Activated T-cell treated with anti-CD3 and anti-CD28 coated beads, Interleukin-2, amount 50 U/mL, for 72 hours (primary cell): ENCODE results near the gene GNAI2. TPM values are rescaled to one million over a fixed set of nuclear protein-coding genes. Genes with fewer than 3 reads are reported as not detected.
"Not testable (repeated sequence)": the region's sequence is repeated elsewhere in the genome, so short reads cannot be mapped to it uniquely, and the experiment has no call there.

Experiments used
- ATAC-seq, 2 donors: fragments of 150-1000 bp; cut with Tn5 transposase; replicated peaks in 1 of 2; 2 replicates each; pipeline ENCODE4 v1.10.0; 2021; ENCODE audit warnings: moderate library complexity in 2 of 2, mild to moderate bottlenecking in 1 of 2
- DNase-seq, 2 donors: peaks; one replicate each; pipeline ENCODE4 v3.0.0; 2021 to 2022; ENCODE audit warnings: mixed read lengths in 1 of 2
- H3K27ac Mint-ChIP-seq: one replicate; pipeline ENCODE4 v1.8.0; 2022; ENCODE audit warnings: mild to moderate bottlenecking, moderate library complexity, mixed read lengths
- H3K27me3 Mint-ChIP-seq: one replicate; pipeline ENCODE4 v1.8.0; 2022; ENCODE audit warnings: low read depth, mixed read lengths
- H3K36me3 Mint-ChIP-seq, 2 donors: one replicate each; pipeline ENCODE4 v1.8.0; 2022; ENCODE audit warnings: mixed read lengths in 2 of 2, mild to moderate bottlenecking in 1 of 2; ENCODE audit not compliant: insufficient read depth in 2 of 2
- H3K4me1 Mint-ChIP-seq: one replicate; pipeline ENCODE4 v1.8.0; 2022; ENCODE audit warnings: low read depth, mixed read lengths
- H3K4me3 Mint-ChIP-seq, 2 donors: one replicate each; pipeline ENCODE4 v1.8.0; 2022; ENCODE audit warnings: mild to moderate bottlenecking in 2 of 2, mixed read lengths in 2 of 2, moderate library complexity in 2 of 2
- H3K9me3 Mint-ChIP-seq, 2 donors: one replicate each; pipeline ENCODE4 v1.8.0; 2022; ENCODE audit warnings: mixed read lengths in 2 of 2
- total RNA-seq, 2 donors: library from RNA; stranded (reverse); gene quantifications; one replicate each; pipeline ENCODE4 v1.2.3, GENCODE V29; 2022

Gene GNAI2
- total RNA-seq, 2 donors from 2014 or later: 263 to 272 TPM

DNA sequence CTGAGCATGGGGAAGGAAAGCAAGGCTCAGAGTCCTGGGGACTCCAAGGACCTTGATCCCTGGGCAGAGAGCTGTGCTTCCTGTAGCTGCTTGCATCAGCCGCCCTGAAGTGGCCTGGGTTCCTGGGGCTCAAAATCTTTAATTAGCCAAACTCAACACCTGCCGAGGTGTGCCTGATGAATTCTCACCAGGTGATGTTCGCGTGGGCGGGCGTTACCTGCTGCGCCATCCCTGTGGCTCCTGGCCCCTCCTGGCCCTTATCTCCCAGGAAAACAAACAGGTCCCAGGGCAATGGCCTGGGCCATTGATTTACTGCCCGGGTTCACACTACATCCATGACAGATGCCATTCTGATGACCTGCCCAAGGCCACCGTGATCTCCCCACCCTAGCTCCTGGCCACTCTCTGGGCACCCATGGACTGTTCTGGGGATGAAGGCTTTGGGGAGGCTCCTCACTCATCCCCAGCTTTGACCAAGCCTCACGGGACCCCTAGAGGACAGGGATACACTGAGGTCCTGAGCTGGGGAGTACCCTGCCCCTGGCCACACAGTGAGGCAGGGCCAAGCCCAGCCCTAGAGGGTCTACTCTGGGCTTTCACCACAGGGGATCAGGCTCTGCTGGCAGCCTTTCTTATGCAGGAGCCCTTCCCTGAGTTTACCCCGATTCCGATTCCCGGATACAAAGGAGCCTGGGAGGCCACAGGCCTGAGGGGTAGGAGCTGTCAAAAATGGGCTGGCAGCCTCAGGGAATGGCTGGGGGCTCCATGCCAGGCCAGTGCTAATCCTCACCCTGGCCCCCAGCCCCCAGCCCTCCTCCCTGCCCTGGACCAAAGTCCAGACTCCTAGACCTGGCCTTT, 25.3 kb upstream of the GNAI2 start:
- no peaks in the 10 kb centered on the region for H3K36me3 Mint-ChIP-seq
- DNase-seq: no peak

GRCh38 chr3:50211368-50211717, 24.7 kb upstream of the GNAI2 start:
- ATAC-seq, H3K9me3 Mint-ChIP-seq, DNase-seq: not testable (repeated sequence)

More for the DNA sequence above, 25.3 kb upstream of the GNAI2 start:
- no peaks in the 10 kb centered on the region for H3K4me1 Mint-ChIP-seq
- no peak overlapping the region for H3K27ac Mint-ChIP-seq
- H3K4me3 Mint-ChIP-seq: no peak overlapping the region
- ATAC-seq: no peak
- H3K27me3 Mint-ChIP-seq: peaks cover 12% of the 10 kb centered on the region
- no peaks in the 10 kb centered on the region for H3K9me3 Mint-ChIP-seq

GRCh38 chr3:50211930-50212329, 24.1 kb upstream of the GNAI2 start:
- H3K36me3 Mint-ChIP-seq: no peaks in the 10 kb centered on the region
- no peak overlapping the region for H3K27ac Mint-ChIP-seq
- H3K9me3 Mint-ChIP-seq: no peaks in the 10 kb centered on the region
- DNase-seq (peak; percentile 27 to 55), ATAC-seq (peak; percentile 79 to 84)
- no peak overlapping the region for H3K4me3 Mint-ChIP-seq
- peaks cover 2% of the 10 kb centered on the region for H3K27me3 Mint-ChIP-seq
- H3K4me1 Mint-ChIP-seq: no peaks in the 10 kb centered on the region

More at GRCh38 chr3:50211368-50211717, 24.7 kb upstream of the GNAI2 start:
- H3K36me3 Mint-ChIP-seq, H3K27ac Mint-ChIP-seq, H3K4me1 Mint-ChIP-seq, H3K27me3 Mint-ChIP-seq, H3K4me3 Mint-ChIP-seq: not testable (repeated sequence)

- Mint-ChIP-seq H3K27ac (no peak overlapping the region), H3K9me3 (no peaks in the 10 kb centered on the region), H3K4me1 (no peaks in the 10 kb centered on the region), H3K27me3 (no peaks in the 10 kb centered on the region), H3K36me3 (no peaks in the 10 kb centered on the region), H3K4me3 (no peak overlapping the region)
- peak; percentile 14 to 23 for ATAC-seq
- DNase-seq: no peak
These were observed 23.5 kb upstream of the GNAI2 start for GRCh38 chr3:50212502-50212901.

DNA sequence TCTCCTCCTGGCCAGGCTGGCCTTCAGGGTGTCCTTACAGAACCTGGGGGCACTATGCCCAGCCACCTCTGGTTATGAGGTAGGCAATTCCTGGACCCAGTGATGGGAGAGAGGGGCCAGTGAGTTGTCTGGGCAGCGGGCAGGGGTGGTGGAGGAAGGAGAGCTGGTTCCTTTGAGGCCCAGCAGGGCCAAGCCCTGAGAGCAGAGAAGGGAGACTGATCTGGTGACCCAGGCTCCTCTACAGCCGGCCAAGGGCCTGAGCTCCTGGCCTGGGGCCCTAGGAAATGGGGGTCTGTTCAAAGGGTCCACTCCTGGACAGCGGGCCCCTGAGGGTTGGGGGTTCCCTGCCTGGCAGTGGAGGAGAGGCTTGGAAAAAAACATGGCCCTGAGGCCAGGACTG, 23.0 kb upstream of the GNAI2 start:
- Mint-ChIP-seq H3K4me3 (no peak overlapping the region), H3K27ac (no peak overlapping the region), H3K9me3 (no peaks in the 10 kb centered on the region), H3K27me3 (no peaks in the 10 kb centered on the region), H3K4me1 (no peaks in the 10 kb centered on the region), H3K36me3 (no peaks in the 10 kb centered on the region)
- DNase-seq (no peak), ATAC-seq (no peak)

GRCh38 chr3:50213373-50213772, 22.6 kb upstream of the GNAI2 start:
- no peaks in the 10 kb centered on the region for H3K9me3 Mint-ChIP-seq
- H3K27ac Mint-ChIP-seq: no peak overlapping the region
- ATAC-seq: no peak
- no peaks in the 10 kb centered on the region for H3K4me1 Mint-ChIP-seq
- no peaks in the 10 kb centered on the region for H3K27me3 Mint-ChIP-seq
- no peak overlapping the region for H3K4me3 Mint-ChIP-seq
- no peaks in the 10 kb centered on the region for H3K36me3 Mint-ChIP-seq
- no peak for DNase-seq

DNA sequence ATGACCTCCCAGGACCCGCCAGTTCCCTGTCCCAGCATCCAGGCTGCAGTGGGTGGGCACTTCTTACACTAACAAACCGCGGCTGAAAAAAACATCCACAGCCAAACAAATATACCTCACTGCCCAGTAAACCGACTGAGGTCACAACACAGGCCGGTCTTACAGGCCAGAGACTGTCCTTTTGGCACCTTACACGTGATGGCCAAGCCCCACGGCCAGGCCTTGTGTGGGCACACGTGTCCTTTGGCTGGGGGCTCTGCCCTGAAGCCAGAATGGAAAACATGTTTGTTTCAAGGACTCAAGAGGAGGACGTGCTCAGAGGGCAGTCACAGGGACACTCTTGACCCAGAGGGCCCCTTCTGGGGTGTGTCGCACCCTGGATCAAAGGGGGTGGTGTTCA, 21.2 kb upstream of the GNAI2 start:
- H3K27me3 Mint-ChIP-seq: no peaks in the 10 kb centered on the region
- no peaks in the 10 kb centered on the region for H3K9me3 Mint-ChIP-seq
- H3K4me3 Mint-ChIP-seq: no peak overlapping the region
- ATAC-seq (no peak), DNase-seq (no peak)
- H3K4me1 Mint-ChIP-seq: no peaks in the 10 kb centered on the region
- no peak overlapping the region for H3K27ac Mint-ChIP-seq
- no peaks in the 10 kb centered on the region for H3K36me3 Mint-ChIP-seq

GRCh38 chr3:50215529-50215928, 20.5 kb upstream of the GNAI2 start:
- Mint-ChIP-seq H3K4me1 (no peaks in the 10 kb centered on the region), H3K9me3 (no peaks in the 10 kb centered on the region), H3K27me3 (no peaks in the 10 kb centered on the region), H3K36me3 (no peaks in the 10 kb centered on the region), H3K27ac (no peak overlapping the region), H3K4me3 (no peak overlapping the region)
- no peak for DNase-seq
- ATAC-seq: no peak

- Mint-ChIP-seq H3K36me3 (no peaks in the 10 kb centered on the region), H3K4me1 (no peaks in the 10 kb centered on the region), H3K9me3 (no peaks in the 10 kb centered on the region), H3K4me3 (no peak overlapping the region), H3K27me3 (no peaks in the 10 kb centered on the region), H3K27ac (no peak overlapping the region)
- ATAC-seq (no peak), DNase-seq (no peak)
These were observed 18.3 kb upstream of the GNAI2 start for GRCh38 chr3:50217681-50218080.

GRCh38 chr3:50218448-50218847, 17.6 kb upstream of the GNAI2 start:
- Mint-ChIP-seq H3K36me3 (no peaks in the 10 kb centered on the region), H3K27me3 (no peaks in the 10 kb centered on the region)

DNA sequence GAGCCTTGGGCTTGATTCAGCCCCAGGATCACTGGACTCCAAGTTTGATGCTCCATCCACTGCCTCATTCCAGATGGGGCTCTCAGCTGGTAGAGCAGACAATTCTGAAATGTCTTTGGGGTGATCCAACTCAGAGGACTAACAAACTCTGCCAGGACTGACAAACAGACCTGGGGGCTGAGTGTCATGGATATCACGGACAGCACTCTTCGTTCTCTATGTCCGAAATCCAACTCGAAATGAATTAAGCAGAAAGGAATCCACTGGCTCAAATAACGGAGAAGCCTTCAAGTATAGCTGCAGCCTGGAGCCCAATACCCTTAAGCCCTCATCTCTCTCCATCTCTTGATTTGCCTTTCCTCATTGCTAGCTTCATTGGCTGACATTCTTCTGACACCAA, 16.7 kb upstream of the GNAI2 start:
- H3K27me3 Mint-ChIP-seq: no peaks in the 10 kb centered on the region
- no peaks in the 10 kb centered on the region for H3K36me3 Mint-ChIP-seq
- no peak overlapping the region for H3K27ac Mint-ChIP-seq
- no peak overlapping the region for H3K4me3 Mint-ChIP-seq
- DNase-seq (no peak), ATAC-seq (no peak)
- H3K9me3 Mint-ChIP-seq: no peaks in the 10 kb centered on the region
- H3K4me1 Mint-ChIP-seq: no peaks in the 10 kb centered on the region

More at GRCh38 chr3:50218448-50218847, 17.6 kb upstream of the GNAI2 start:
- Mint-ChIP-seq H3K27ac (no peak overlapping the region), H3K4me1 (no peaks in the 10 kb centered on the region), H3K9me3 (no peaks in the 10 kb centered on the region), H3K4me3 (no peak overlapping the region)
- DNase-seq: no peak
- no peak for ATAC-seq

GRCh38 chr3:50220109-50220508, 15.9 kb upstream of the GNAI2 start:
- H3K9me3 Mint-ChIP-seq: no peaks in the 10 kb centered on the region
- H3K4me3 Mint-ChIP-seq: no peak overlapping the region
- no peaks in the 10 kb centered on the region for H3K36me3 Mint-ChIP-seq
- peaks cover 8% of the 10 kb centered on the region for H3K27me3 Mint-ChIP-seq
- DNase-seq (no peak), ATAC-seq (no peak)
- no peaks in the 10 kb centered on the region for H3K4me1 Mint-ChIP-seq
- H3K27ac Mint-ChIP-seq: no peak overlapping the region

DNA sequence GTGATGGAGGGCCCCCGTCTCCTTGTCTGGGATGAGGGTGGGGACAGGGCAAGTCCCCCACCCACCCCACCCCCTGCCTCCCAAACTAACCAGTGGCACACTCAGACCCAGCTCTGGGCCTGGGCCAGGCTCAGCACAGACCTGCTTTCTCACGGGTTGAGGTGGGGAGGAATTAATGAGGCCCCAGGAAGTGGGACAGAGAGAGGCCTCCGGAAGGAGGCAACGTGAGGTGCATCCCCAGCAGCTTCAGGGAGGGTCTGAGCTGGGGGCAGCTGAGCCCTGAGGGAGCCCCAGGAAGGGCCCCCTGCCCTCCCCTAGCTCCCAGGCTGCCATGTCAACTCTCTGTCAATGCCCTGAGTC, 15.0 kb upstream of the GNAI2 start:
- no peaks in the 10 kb centered on the region for H3K36me3 Mint-ChIP-seq
- no peaks in the 10 kb centered on the region for H3K9me3 Mint-ChIP-seq
- no peak overlapping the region for H3K27ac Mint-ChIP-seq
- DNase-seq (no peak), ATAC-seq (peak; percentile 19 to 43)
- peaks cover 6% of the 10 kb centered on the region for H3K4me1 Mint-ChIP-seq
- H3K27me3 Mint-ChIP-seq: peaks cover 10% of the 10 kb centered on the region
- no peak overlapping the region for H3K4me3 Mint-ChIP-seq
